ENCODE data around the gene YAP1.

YAP1 gene

GRCh38 chr11:102166175-102167064, 56.2 kb downstream of the YAP1 start:
- H3K4ac ChIP-seq (ENCODE audit: low read depth, low read length), result no peak overlapping the region
- no peak overlapping the region for H3K23ac ChIP-seq (ENCODE audit: low read length)
- no peak for DNase-seq
- peaks cover 7% of the 10 kb centered on the region for H3K79me1 ChIP-seq (ENCODE audit: low read length)
- H2BK15ac ChIP-seq (replicated peaks; ENCODE audit: low read depth), result no peak overlapping the region
- no peaks in the 10 kb centered on the region for H3K4me1 ChIP-seq (ENCODE audit: control insufficient read depth, low read depth, low read length)
- H4K5ac ChIP-seq (ENCODE audit: low read length), result no peak overlapping the region
- H3K36me3 ChIP-seq (ENCODE audit: control insufficient read depth, insufficient read depth, low read length), result peaks cover 3% of the 10 kb centered on the region
- H3K27ac ChIP-seq (ENCODE audit: low read depth, low read length), result no peak overlapping the region
- H2BK5ac ChIP-seq (ENCODE audit: low read length), result no peak overlapping the region
- H2AK5ac ChIP-seq (ENCODE audit: low read length), result no peak overlapping the region
- no peak overlapping the region for H3K18ac ChIP-seq (ENCODE audit: low read length)
- H3K79me2 ChIP-seq (ENCODE audit: control insufficient read depth, insufficient read depth, low read length), result peaks cover 5% of the 10 kb centered on the region
- H3K27me3 ChIP-seq (ENCODE audit: insufficient read depth, low read length, poor library complexity), result no peaks in the 10 kb centered on the region
- WGBS (ENCODE audit: extremely low coverage, insufficient coverage, low lambda C conversion rate), result no CpG with 5 or more reads among the region's 6 CpGs
- no peak overlapping the region for H3K4me2 ChIP-seq (ENCODE audit: low read length)
- H3K4me3 ChIP-seq (ENCODE audit: low read length), result no peak overlapping the region
- H2BK120ac ChIP-seq (ENCODE audit: low read depth, low read length), result no peak overlapping the region
- H4K8ac ChIP-seq (ENCODE audit: low read depth, low read length), result no peak overlapping the region
- no peak overlapping the region for H3K9ac ChIP-seq (ENCODE audit: low read length)
- H3K56ac ChIP-seq (ENCODE audit: low read length), result no peak overlapping the region

- Histone ChIP-seq H3K4me3 (ENCODE audit: low read length) (no peak overlapping the region), H2AK5ac (ENCODE audit: low read length) (no peak overlapping the region), H3K56ac (ENCODE audit: low read length) (no peak overlapping the region), H3K4me1 (ENCODE audit: control insufficient read depth, low read depth, low read length) (no peaks in the 10 kb centered on the region), H3K27ac (ENCODE audit: low read depth, low read length) (no peak overlapping the region), H3K23ac (ENCODE audit: low read length) (no peak overlapping the region), H3K27me3 (ENCODE audit: insufficient read depth, low read length, poor library complexity) (no peaks in the 10 kb centered on the region), H3K9ac (ENCODE audit: low read length) (no peak overlapping the region), H3K36me3 (ENCODE audit: control insufficient read depth, insufficient read depth, low read length) (peaks cover 2% of the 10 kb centered on the region), H3K79me2 (ENCODE audit: control insufficient read depth, insufficient read depth, low read length) (peaks cover 8% of the 10 kb centered on the region), H3K4ac (ENCODE audit: low read depth, low read length) (no peak overlapping the region), H2BK15ac (replicated peaks; ENCODE audit: low read depth) (no peak overlapping the region), H4K5ac (ENCODE audit: low read length) (no peak overlapping the region), H3K18ac (ENCODE audit: low read length) (no peak overlapping the region), H3K79me1 (ENCODE audit: low read length) (peaks cover 5% of the 10 kb centered on the region), H3K4me2 (ENCODE audit: low read length) (no peak overlapping the region), H2BK5ac (ENCODE audit: low read length) (no peak overlapping the region), H4K8ac (ENCODE audit: low read depth, low read length) (no peak overlapping the region), H2BK120ac (ENCODE audit: low read depth, low read length) (no peak overlapping the region)
- no CpG with 5 or more reads among the region's 1 CpG for WGBS (ENCODE audit: extremely low coverage, insufficient coverage, low lambda C conversion rate)
- DNase-seq, result peak; percentile 72
These were observed 58.2 kb downstream of the YAP1 start for GRCh38 chr11:102168481-102168880.

- Histone ChIP-seq H3K4me2 (ENCODE audit: low read length) (no peak overlapping the region), H3K79me1 (ENCODE audit: low read length) (peaks cover 7% of the 10 kb centered on the region), H3K18ac (ENCODE audit: low read length) (no peak overlapping the region), H3K4me1 (ENCODE audit: control insufficient read depth, low read depth, low read length) (no peaks in the 10 kb centered on the region), H2AK5ac (ENCODE audit: low read length) (no peak overlapping the region), H3K4ac (ENCODE audit: low read depth, low read length) (no peak overlapping the region), H3K4me3 (ENCODE audit: low read length) (no peak overlapping the region), H4K5ac (ENCODE audit: low read length) (no peak overlapping the region), H3K79me2 (ENCODE audit: control insufficient read depth, insufficient read depth, low read length) (peaks cover 10% of the 10 kb centered on the region), H2BK15ac (replicated peaks; ENCODE audit: low read depth) (no peak overlapping the region), H3K36me3 (ENCODE audit: control insufficient read depth, insufficient read depth, low read length) (peaks cover 3% of the 10 kb centered on the region), H3K27ac (ENCODE audit: low read depth, low read length) (no peak overlapping the region), H3K23ac (ENCODE audit: low read length) (no peak overlapping the region), H2BK120ac (ENCODE audit: low read depth, low read length) (no peak overlapping the region), H4K8ac (ENCODE audit: low read depth, low read length) (no peak overlapping the region), H2BK5ac (ENCODE audit: low read length) (no peak overlapping the region), H3K56ac (ENCODE audit: low read length) (no peak overlapping the region), H3K9ac (ENCODE audit: low read length) (no peak overlapping the region), H3K27me3 (ENCODE audit: insufficient read depth, low read length, poor library complexity) (no peaks in the 10 kb centered on the region)
- no peak for DNase-seq
These were observed 60.9 kb downstream of the YAP1 start for GRCh38 chr11:102171101-102171500.

- DNase-seq, result no peak
- no peak overlapping the region for H3K23ac ChIP-seq (ENCODE audit: low read length)
- no peak overlapping the region for H3K18ac ChIP-seq (ENCODE audit: low read length)
- H4K5ac ChIP-seq (ENCODE audit: low read length), result no peak overlapping the region
- no peak overlapping the region for H3K4me3 ChIP-seq (ENCODE audit: low read length)
- H2BK120ac ChIP-seq (ENCODE audit: low read depth, low read length), result no peak overlapping the region
- peaks cover 7% of the 10 kb centered on the region for H3K79me1 ChIP-seq (ENCODE audit: low read length)
- peaks cover 10% of the 10 kb centered on the region for H3K79me2 ChIP-seq (ENCODE audit: control insufficient read depth, insufficient read depth, low read length)
- no peak overlapping the region for H3K4me2 ChIP-seq (ENCODE audit: low read length)
- peaks cover 3% of the 10 kb centered on the region for H3K36me3 ChIP-seq (ENCODE audit: control insufficient read depth, insufficient read depth, low read length)
- no CpG with 5 or more reads among the region's 6 CpGs for WGBS (ENCODE audit: extremely low coverage, insufficient coverage, low lambda C conversion rate)
- H4K8ac ChIP-seq (ENCODE audit: low read depth, low read length), result no peak overlapping the region
- H3K9ac ChIP-seq (ENCODE audit: low read length), result no peak overlapping the region
- H3K27ac ChIP-seq (ENCODE audit: low read depth, low read length), result no peak overlapping the region
- H3K4me1 ChIP-seq (ENCODE audit: control insufficient read depth, low read depth, low read length), result no peaks in the 10 kb centered on the region
- no peak overlapping the region for H3K4ac ChIP-seq (ENCODE audit: low read depth, low read length)
- no peaks in the 10 kb centered on the region for H3K27me3 ChIP-seq (ENCODE audit: insufficient read depth, low read length, poor library complexity)
- H3K56ac ChIP-seq (ENCODE audit: low read length), result no peak overlapping the region
- H2AK5ac ChIP-seq (ENCODE audit: low read length), result no peak overlapping the region
- H2BK5ac ChIP-seq (ENCODE audit: low read length), result no peak overlapping the region
- no peak overlapping the region for H2BK15ac ChIP-seq (replicated peaks; ENCODE audit: low read depth)
These were observed 62.0 kb downstream of the YAP1 start for GRCh38 chr11:102172127-102172848.

- Histone ChIP-seq H3K36me3 (ENCODE audit: control insufficient read depth, insufficient read depth, low read length) (peaks cover 3% of the 10 kb centered on the region), H3K27ac (ENCODE audit: low read depth, low read length) (no peak overlapping the region)
These were observed 66.9 kb downstream of the YAP1 start for GRCh38 chr11:102177126-102177525.

More at GRCh38 chr11:102177126-102177525, 66.9 kb downstream of the YAP1 start:
- no peak overlapping the region for H3K4me2 ChIP-seq (ENCODE audit: low read length)
- WGBS (ENCODE audit: extremely low coverage, insufficient coverage, low lambda C conversion rate), result no CpG with 5 or more reads among the region's 2 CpGs
- peaks cover 10% of the 10 kb centered on the region for H3K79me2 ChIP-seq (ENCODE audit: control insufficient read depth, insufficient read depth, low read length)
- no peak overlapping the region for H3K56ac ChIP-seq (ENCODE audit: low read length)
- H3K18ac ChIP-seq (ENCODE audit: low read length), result no peak overlapping the region
- no peak overlapping the region for H3K23ac ChIP-seq (ENCODE audit: low read length)
- H3K27me3 ChIP-seq (ENCODE audit: insufficient read depth, low read length, poor library complexity), result no peaks in the 10 kb centered on the region
- no peak overlapping the region for H2BK5ac ChIP-seq (ENCODE audit: low read length)
- H3K4me1 ChIP-seq (ENCODE audit: control insufficient read depth, low read depth, low read length), result no peaks in the 10 kb centered on the region
- no peak overlapping the region for H2BK120ac ChIP-seq (ENCODE audit: low read depth, low read length)
- no peak overlapping the region for H2BK15ac ChIP-seq (replicated peaks; ENCODE audit: low read depth)
- H3K4ac ChIP-seq (ENCODE audit: low read depth, low read length), result no peak overlapping the region
- no peak overlapping the region for H3K4me3 ChIP-seq (ENCODE audit: low read length)
- no peak overlapping the region for H4K8ac ChIP-seq (ENCODE audit: low read depth, low read length)
- no peak for DNase-seq
- no peak overlapping the region for H4K5ac ChIP-seq (ENCODE audit: low read length)
- H3K79me1 ChIP-seq (ENCODE audit: low read length), result peaks cover 7% of the 10 kb centered on the region
- no peak overlapping the region for H2AK5ac ChIP-seq (ENCODE audit: low read length)
- no peak overlapping the region for H3K9ac ChIP-seq (ENCODE audit: low read length)
